ENCODE measurements around the gene HNRNPAB. TPM values are rescaled to one million over a fixed set of nuclear protein-coding genes. Genes with fewer than 3 reads are reported as not detected.

The HNRNPAB gene
- total RNA-seq, 1 experiment from 2014 or later = 547 TPM

DNA sequence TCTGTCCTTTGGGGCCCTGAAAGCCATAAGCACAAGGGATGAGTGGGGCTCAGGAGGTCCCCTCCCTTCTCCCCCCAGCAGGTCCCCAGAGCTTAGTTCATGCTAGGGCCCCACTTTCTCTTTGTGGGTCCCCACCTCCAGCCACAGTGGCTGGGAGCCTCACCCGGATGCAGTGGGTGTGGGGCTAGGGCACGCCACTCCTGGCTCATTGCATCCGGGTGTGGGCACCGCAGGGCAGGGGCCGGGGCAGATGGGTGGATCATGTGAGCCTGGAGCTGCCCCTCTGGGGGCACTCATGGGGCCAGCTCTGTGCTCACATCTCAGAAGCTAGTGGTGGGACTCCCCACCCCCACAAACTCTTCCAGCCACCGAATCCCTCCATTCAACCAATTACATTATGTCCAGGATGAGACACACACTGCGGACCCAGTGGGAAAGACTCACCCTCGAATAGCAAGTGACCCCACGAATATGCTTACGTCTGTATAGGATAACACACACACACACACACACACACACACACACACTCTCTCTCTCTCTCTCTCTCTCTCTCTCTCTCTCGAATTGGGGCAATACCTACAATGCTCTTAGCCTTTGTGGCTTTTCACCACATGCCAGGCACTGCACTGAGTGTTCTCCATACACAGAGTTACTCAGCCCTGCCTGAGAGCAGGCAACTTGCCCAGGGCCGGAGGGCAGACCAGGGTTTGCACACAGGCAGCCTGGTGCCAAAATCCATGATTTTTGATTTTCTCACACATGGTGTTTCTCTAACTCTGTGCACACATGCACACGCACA, 45.1 kb downstream of the HNRNPAB start:
- Histone ChIP-seq H3T11ph (ENCODE audit: low read length) (no peak overlapping the region), H2BK15ac (ENCODE audit: low read depth, low read length) (no peak overlapping the region), H2AFZ (ENCODE audit: low read length) (no peak overlapping the region), H3K79me2 (ENCODE audit: insufficient read depth, low read length) (no peaks in the 10 kb centered on the region), H3K23ac (ENCODE audit: insufficient read length, low read depth, low read length) (no peak overlapping the region), H4K20me1 (ENCODE audit: control insufficient read depth, insufficient read depth, insufficient read length) (no peaks in the 10 kb centered on the region), H4K91ac (ENCODE audit: insufficient read length, low read depth, low read length) (no peak overlapping the region), H3K4me2 (ENCODE audit: insufficient read depth, insufficient read length, low read length) (no peak overlapping the region), H2BK120ac (ENCODE audit: low read depth, low read length, poor library complexity, severe bottlenecking) (no peak overlapping the region), H3K79me1 (ENCODE audit: insufficient read depth, low read depth, low read length, poor library complexity, severe bottlenecking) (no peaks in the 10 kb centered on the region), H3K23me2 (ENCODE audit: insufficient read length, low read depth, low read length, poor library complexity, severe bottlenecking) (no peaks in the 10 kb centered on the region), H2AK5ac (ENCODE audit: insufficient read length, low read length) (no peak overlapping the region), H3K18ac (ENCODE audit: insufficient read length, low read depth, low read length) (no peak overlapping the region), H3K4me1 (ENCODE audit: insufficient read depth, low read length) (no peaks in the 10 kb centered on the region), H3K14ac (ENCODE audit: insufficient read depth, low read length) (no peak overlapping the region), H3K4ac (ENCODE audit: low read depth, low read length) (no peak overlapping the region), H4K5ac (ENCODE audit: insufficient read length, low read depth, low read length) (no peak overlapping the region), H3K56ac (ENCODE audit: insufficient read length, low read depth, low read length) (no peak overlapping the region), H4K8ac (replicated peaks; ENCODE audit: insufficient read length, low read depth, low read length) (no peak overlapping the region), H3K9ac (ENCODE audit: extremely low read depth, insufficient read length, low read length) (no peak overlapping the region), H3K27ac (ENCODE audit: insufficient read length, low read depth, low read length) (no peak overlapping the region), H2BK12ac (ENCODE audit: insufficient read length, low read depth, low read length) (no peak overlapping the region), H2BK5ac (ENCODE audit: insufficient read length, low read length) (no peak overlapping the region), H2BK20ac (ENCODE audit: low read depth, low read length, poor library complexity, severe bottlenecking) (no peak overlapping the region), H3K27me3 (ENCODE audit: insufficient read depth, low read length) (no peaks in the 10 kb centered on the region), H3K9me3 (ENCODE audit: control insufficient read depth, low read depth, low read length) (no peaks in the 10 kb centered on the region)
- peaks cover 3% of the 10 kb centered on the region in 2 experiments for H3K4me1 Mint-ChIP-seq
- no peaks in the 10 kb centered on the region for H3K9me3 Mint-ChIP-seq
- TF ChIP-seq, protein P1, sequence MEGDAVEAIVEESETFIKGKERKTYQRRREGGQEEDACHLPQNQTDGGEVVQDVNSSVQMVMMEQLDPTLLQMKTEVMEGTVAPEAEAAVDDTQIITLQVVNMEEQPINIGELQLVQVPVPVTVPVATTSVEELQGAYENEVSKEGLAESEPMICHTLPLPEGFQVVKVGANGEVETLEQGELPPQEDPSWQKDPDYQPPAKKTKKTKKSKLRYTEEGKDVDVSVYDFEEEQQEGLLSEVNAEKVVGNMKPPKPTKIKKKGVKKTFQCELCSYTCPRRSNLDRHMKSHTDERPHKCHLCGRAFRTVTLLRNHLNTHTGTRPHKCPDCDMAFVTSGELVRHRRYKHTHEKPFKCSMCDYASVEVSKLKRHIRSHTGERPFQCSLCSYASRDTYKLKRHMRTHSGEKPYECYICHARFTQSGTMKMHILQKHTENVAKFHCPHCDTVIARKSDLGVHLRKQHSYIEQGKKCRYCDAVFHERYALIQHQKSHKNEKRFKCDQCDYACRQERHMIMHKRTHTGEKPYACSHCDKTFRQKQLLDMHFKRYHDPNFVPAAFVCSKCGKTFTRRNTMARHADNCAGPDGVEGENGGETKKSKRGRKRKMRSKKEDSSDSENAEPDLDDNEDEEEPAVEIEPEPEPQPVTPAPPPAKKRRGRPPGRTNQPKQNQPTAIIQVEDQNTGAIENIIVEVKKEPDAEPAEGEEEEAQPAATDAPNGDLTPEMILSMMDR (conservative IDR thresholded peaks at IDR 0.05) = no peak
- H3K4me3 Mint-ChIP-seq = no peak overlapping the region
- no CpG with 5 or more reads among the region's 13 CpGs for WGBS (ENCODE audit: extremely low coverage, insufficient read length, low lambda C conversion rate)
- H3K27me3 Mint-ChIP-seq (ENCODE audit: low read depth) = peaks cover 12% of the 10 kb centered on the region
- H3K27ac Mint-ChIP-seq = peak overlapping the region in 1 of 3 experiments; percentile 28; a peak in 1 of 7 replicates
- DNase-seq = no peak
- H3K36me3 Mint-ChIP-seq (ENCODE audit: insufficient read depth in 1 of 3, low read depth in 3 of 3) = no peaks in the 10 kb centered on the region
